A673 (cell line): ENCODE results near the gene PAQR7.
A peak's percentile ranks its signal among the peaks of the same experiment; 100 is the strongest.

Experiments
- EZH2 ChIP-seq: fragments of 200-600 bp; sonication (generic); IDR thresholded peaks from 2 replicates; pipeline ENCODE4 v1.6.1; 2017; ENCODE audit warnings: borderline replicate concordance, low read depth, mild to moderate bottlenecking, mixed read lengths, antibody characterized with exemption, low read length; ENCODE audit not compliant: poor library complexity, severe bottlenecking
- TF ChIP-seq, protein P1 (sequence below): fragments of 300-800, 200-600 bp; sonication (generic); conservative IDR thresholded peaks from 2 replicates; pipeline ENCODE4 v1.5.1; 2017; ENCODE audit warnings: low read depth, mild to moderate bottlenecking, antibody characterized with exemption, low read length, moderate library complexity, mixed read lengths

DNA sequence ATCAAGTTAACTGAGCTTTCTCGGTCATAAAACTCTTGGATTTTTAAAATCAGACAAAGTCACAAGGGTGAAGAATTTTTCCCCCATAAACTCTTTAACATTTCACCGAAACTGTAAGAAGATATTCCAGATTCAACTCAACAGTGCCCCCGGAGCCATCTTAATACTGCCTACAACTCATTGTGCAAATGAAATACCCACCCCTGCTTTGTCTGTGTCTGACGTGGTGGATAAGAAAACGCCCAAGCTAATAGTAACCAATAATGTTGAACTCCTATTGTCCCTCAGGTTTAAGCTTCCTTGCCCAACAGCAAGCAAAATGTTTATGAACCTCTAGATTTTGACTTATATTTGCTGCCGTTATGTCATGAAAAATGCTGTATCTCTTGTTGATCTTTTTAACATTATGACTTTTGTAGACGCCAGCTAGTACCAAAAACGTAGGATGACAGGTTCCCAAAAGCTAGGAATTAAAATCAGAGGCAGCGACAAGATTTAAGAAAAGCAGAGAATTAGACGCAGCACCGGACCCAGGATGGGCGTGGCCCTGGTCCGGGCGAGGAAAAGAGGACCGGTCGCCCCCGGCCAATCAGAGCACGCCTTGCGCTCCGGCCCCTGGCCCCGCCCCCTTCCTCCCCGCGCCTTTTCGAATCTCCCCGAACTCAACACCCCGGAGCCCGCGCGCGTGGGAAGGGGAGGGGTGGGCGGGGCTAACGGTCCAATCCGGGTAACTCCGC is 29.6 kb upstream of the PAQR7 start:
- TF ChIP-seq, protein P1, sequence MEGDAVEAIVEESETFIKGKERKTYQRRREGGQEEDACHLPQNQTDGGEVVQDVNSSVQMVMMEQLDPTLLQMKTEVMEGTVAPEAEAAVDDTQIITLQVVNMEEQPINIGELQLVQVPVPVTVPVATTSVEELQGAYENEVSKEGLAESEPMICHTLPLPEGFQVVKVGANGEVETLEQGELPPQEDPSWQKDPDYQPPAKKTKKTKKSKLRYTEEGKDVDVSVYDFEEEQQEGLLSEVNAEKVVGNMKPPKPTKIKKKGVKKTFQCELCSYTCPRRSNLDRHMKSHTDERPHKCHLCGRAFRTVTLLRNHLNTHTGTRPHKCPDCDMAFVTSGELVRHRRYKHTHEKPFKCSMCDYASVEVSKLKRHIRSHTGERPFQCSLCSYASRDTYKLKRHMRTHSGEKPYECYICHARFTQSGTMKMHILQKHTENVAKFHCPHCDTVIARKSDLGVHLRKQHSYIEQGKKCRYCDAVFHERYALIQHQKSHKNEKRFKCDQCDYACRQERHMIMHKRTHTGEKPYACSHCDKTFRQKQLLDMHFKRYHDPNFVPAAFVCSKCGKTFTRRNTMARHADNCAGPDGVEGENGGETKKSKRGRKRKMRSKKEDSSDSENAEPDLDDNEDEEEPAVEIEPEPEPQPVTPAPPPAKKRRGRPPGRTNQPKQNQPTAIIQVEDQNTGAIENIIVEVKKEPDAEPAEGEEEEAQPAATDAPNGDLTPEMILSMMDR = peak; percentile 34
- TF ChIP-seq EZH2 = no peak
